GM13977 (cell line): ENCODE data around the gene NUP188.

Experiments
- DNase-seq: peaks from one replicate; pipeline ENCODE4 v3.0.0; 2012; ENCODE audit warnings: low spot score
- in situ Hi-C: fragments of 300-500 bp; cut with MboI; formaldehyde crosslinking; loops from one replicate; pipeline ENCODE4 v1.12.0; 2022; ENCODE audit warnings: low sequenced_read_pairs, low pct_unique_long_range_greater_than_20kb, mixed read lengths, inconsistent platforms; ENCODE audit not compliant: unreplicated experiment
- TF ChIP-seq, protein P1 (sequence below): IDR thresholded peaks from 2 replicates; pipeline ENCODE4 v1.5.1; 2012; ENCODE audit warnings: mild to moderate bottlenecking, control low read depth; ENCODE audit not compliant: insufficient read depth; ENCODE audit errors: extremely low read depth, missing control alignments

NUP188 gene

DNA sequence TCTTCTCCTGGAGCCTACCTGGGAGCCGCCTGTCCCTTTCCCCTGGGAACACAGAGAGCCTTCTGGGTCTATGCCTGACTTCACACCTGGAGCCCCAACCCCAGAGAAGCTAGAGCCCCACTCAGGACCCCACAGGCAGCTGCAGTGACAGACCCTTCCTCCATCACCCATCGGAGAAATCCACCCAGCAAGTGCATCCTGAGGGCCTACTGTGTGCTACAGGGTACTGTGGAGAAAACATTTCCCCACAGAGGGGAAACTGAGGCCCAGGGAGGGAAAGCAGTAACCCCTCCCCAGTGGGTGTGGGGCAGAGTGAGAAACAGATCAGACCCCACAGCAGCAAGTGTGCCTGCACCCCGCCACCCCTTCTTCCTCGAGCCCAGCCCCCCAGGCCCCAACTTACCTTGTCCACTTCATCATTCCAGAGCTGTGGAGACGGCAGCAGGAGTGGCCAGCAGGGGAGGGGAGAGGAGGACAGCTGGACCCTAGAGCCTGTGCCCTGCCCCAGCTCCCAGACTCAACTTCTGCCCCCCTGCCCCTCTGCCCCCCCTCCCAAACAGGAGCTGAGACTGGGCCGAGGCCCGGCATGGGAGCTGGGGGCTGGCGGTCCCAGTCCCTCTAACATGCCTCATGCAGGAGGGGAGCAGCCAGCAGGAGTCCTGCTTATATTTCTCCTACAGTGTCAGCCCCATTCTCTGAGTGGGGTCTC is 62.9 kb downstream of the NUP188 start:
- TF ChIP-seq, protein P1, sequence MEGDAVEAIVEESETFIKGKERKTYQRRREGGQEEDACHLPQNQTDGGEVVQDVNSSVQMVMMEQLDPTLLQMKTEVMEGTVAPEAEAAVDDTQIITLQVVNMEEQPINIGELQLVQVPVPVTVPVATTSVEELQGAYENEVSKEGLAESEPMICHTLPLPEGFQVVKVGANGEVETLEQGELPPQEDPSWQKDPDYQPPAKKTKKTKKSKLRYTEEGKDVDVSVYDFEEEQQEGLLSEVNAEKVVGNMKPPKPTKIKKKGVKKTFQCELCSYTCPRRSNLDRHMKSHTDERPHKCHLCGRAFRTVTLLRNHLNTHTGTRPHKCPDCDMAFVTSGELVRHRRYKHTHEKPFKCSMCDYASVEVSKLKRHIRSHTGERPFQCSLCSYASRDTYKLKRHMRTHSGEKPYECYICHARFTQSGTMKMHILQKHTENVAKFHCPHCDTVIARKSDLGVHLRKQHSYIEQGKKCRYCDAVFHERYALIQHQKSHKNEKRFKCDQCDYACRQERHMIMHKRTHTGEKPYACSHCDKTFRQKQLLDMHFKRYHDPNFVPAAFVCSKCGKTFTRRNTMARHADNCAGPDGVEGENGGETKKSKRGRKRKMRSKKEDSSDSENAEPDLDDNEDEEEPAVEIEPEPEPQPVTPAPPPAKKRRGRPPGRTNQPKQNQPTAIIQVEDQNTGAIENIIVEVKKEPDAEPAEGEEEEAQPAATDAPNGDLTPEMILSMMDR: no peak
- DNase-seq: no peak
- in situ Hi-C loops: no loop called here

DNA sequence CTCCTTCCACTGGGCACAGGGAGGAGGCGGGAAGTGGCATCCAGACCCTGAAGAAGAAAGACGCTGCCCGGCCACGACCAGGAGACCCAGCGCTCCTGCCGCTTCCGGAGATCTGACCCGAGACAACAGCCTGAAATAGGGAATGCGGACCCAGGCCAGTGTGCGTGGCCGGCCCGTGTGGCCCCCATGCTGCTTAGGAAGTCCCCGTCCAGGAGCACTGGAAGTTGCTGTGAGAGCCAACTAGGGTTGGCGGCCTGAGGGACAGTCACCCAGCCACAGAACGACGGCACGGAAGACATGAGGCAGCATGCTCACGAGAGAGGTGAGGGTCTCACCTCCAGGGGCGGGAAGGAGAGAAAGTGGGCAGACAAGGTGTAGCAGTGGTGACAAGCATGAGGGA is 63.7 kb downstream of the NUP188 start:
- in situ Hi-C loops: no loop called here
- TF ChIP-seq, protein P1: no peak
- no peak for DNase-seq

DNA sequence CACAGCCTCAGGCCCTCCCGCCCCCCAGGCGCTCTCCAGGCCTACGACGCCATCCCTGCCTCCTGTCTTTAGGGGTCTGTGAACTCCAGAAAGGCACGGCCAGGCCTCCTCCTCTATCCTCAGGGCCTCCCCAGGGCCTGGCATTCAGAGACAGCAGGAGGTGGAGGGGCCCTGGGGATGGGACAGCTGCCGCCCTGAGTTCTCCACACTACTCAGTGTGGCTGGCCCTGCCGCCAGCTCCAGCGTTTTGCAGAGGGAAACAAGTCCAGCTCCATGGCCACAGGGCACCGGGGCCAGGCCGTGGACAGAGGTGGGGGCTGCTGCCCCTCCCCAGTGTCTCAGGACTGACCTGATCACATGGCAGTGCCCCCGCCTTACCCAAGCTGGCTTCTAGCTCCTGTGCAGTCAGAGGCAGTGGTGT is 64.3 kb downstream of the NUP188 start:
- TF ChIP-seq, protein P1: no peak
- in situ Hi-C loops: no loop called here
- DNase-seq: no peak

DNA sequence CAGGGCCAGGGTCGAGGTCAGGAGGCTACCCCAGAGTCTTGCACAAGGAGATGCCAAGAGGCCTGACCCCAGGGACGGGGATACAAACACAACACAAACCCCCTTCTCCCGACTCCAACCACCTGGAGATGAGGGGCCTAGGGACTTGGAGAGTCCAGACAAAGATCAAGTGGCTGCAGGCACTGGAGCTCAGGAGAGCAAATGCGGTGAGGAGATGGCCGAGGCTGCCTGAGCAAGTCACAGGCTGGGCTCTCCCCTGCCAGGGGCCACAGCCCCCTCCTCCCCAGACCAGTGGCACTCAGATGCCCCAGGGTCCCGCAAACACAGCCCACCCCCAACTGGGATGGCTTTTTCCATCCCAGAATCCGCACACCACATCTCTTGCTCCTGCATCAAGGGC is 64.8 kb downstream of the NUP188 start:
- TF ChIP-seq, protein P1: no peak
- in situ Hi-C loops: no loop called here
- DNase-seq: no peak

DNA sequence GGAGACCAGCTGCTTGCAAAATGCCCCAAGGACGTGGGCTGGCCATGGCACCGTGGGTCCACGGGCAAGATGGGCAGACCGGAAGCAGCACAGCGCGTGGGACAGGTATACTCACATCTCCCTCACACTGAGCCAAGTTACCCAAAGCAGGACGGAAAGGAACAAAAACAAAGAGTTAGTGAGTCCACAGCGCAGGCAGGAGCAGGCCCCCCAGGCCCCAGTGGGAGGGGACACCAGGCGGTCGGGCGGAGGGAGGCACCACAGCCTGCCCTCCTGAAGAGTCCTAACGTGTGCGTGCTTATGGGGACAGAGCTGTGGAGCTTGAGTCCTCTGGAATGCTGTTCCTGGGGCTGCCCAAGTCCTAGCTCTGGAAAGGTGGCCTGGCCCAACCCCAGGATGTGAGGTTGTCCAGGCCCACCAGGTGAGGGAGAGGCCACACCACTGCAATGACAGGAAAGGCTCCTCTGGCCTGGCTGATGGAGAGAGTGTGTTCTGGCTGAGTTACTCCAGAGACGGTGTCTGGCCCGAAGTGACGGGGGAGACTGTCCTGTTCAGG is 65.5 kb downstream of the NUP188 start:
- in situ Hi-C loops: no loop called here
- TF ChIP-seq, protein P1: no peak
- DNase-seq: no peak

DNA sequence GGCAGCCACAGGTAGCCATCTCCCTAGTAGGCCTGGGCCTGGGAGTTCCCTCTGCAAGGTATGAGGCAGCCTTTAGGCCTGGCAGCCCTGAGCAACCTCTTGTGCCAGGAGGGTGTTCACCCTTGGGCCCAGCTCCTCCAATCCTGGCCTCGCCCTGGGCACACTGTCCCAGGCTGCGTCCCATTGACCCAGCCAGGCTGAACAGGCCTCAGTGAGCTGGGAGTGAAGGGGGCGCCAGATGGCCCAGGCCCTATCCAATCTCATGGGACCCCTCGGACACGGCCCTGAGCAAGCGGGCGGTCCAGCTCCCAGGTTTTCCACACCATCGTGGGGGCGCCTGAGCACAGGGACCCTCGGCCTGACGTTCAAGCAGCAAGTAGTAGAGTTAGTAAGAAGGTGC is 66.2 kb downstream of the NUP188 start:
- TF ChIP-seq, protein P1: no peak
- in situ Hi-C loops: no loop called here

More for the DNA sequence above, 66.2 kb downstream of the NUP188 start:
- no peak for DNase-seq
